Measurements from ENCODE around the gene UBXN1.

- TF ChIP-seq CTCF (IDR thresholded peaks at IDR 0.05) (no peak), POLR2A (IDR thresholded peaks at IDR 0.05) (no peak)
Observed at GRCh38 chr11:62648185-62648966, 30.5 kb downstream of the UBXN1 start.

Data from thyroid gland (tissue), 4 donors.